WTC11 (cell line): Measurements from ENCODE around the gene OPRM1. TPM values are rescaled to one million over a fixed set of nuclear protein-coding genes. Genes with fewer than 3 reads are reported as not detected.
"Not testable (repeated sequence)": the region's sequence is repeated elsewhere in the genome, so short reads cannot be mapped to it uniquely, and the experiment has no call there.

Experiments
- ATAC-seq: fragments of 200-7000 bp; cut with Tn5 transposase; 2 replicates; pipeline ENCODE4 v1.10.0; 2021; ENCODE audit warnings: mild to moderate bottlenecking, moderate library complexity
- CTCF ChIA-PET: fragments of 300-600 bp; sonication (Branson Sonifier 250); formaldehyde crosslinking; loops from one replicate; lab custom pipeline; 2021; ENCODE audit warnings: antibody characterized with exemption; lab: Charles Lee
- POLR2A ChIA-PET: fragments of 350-600 bp; sonication (Branson Sonifier 250); formaldehyde crosslinking; loops from one replicate; lab custom pipeline; 2021; ENCODE audit warnings: antibody characterized with exemption; lab: Charles Lee
- DNase-seq: peaks from one replicate; pipeline ENCODE4 v3.0.0; 2021; ENCODE audit warnings: low spot score
- H3K27ac Mint-ChIP-seq: 2 replicates; pipeline ENCODE4 v1.8.0; 2021; ENCODE audit warnings: mixed read lengths
- H3K27me3 Mint-ChIP-seq: 2 replicates; pipeline ENCODE4 v1.8.0; 2021; ENCODE audit warnings: low read depth, mild to moderate bottlenecking, moderate library complexity, mixed read lengths
- H3K36me3 Mint-ChIP-seq: 2 replicates; pipeline ENCODE4 v1.8.0; 2021; ENCODE audit warnings: mixed read lengths
- H3K4me1 Mint-ChIP-seq: 2 replicates; pipeline ENCODE4 v1.8.0; 2022; ENCODE audit warnings: mixed read lengths
- H3K4me3 Mint-ChIP-seq: 2 replicates; pipeline ENCODE4 v1.8.0; 2021; ENCODE audit warnings: mild to moderate bottlenecking, moderate library complexity, mixed read lengths
- H3K9me3 Mint-ChIP-seq: 2 replicates; pipeline ENCODE4 v1.8.0; 2021; ENCODE audit warnings: mixed read lengths
- AR ChIP-seq: fragments of 250-450 bp; sonication (Bioruptor Pico); IDR thresholded peaks from 2 replicates; pipeline ENCODE4 v1.9.0; 2021; ENCODE audit warnings: mild to moderate bottlenecking
- ATF6 ChIP-seq: sonication (generic); formaldehyde crosslinking; IDR thresholded peaks from 2 replicates; pipeline ENCODE4 v1.8.1; 2023; ENCODE audit warnings: mild to moderate bottlenecking, missing genetic modification reagents
- ELF4 ChIP-seq: sonication (generic); formaldehyde crosslinking; IDR thresholded peaks from 2 replicates; pipeline ENCODE4 v1.8.1; 2022; ENCODE audit warnings: low read depth, mild to moderate bottlenecking, moderate library complexity, missing genetic modification reagents
- EMX1 ChIP-seq: fragments of 250-450 bp; sonication (Bioruptor Pico); IDR thresholded peaks from 2 replicates; pipeline ENCODE4 v1.8.0; 2021; ENCODE audit warnings: mild to moderate bottlenecking
- ESRRA ChIP-seq: sonication (generic); formaldehyde crosslinking; IDR thresholded peaks from 2 replicates; pipeline ENCODE4 v1.8.1; 2022; ENCODE audit warnings: mild to moderate bottlenecking, missing genetic modification reagents, borderline replicate concordance
- FOXK1 ChIP-seq: sonication (generic); formaldehyde crosslinking; IDR thresholded peaks from 2 replicates; pipeline ENCODE4 v1.8.0; 2022; ENCODE audit warnings: mild to moderate bottlenecking, moderate library complexity, missing genetic modification reagents
- FOXP1 ChIP-seq: sonication (generic); formaldehyde crosslinking; IDR thresholded peaks from 2 replicates; pipeline ENCODE4 v1.8.0; 2022; ENCODE audit warnings: missing genetic modification reagents, mild to moderate bottlenecking, moderate library complexity, borderline replicate concordance
- GRHL2 ChIP-seq: fragments of 250-450 bp; sonication (Bioruptor Pico); IDR thresholded peaks from 2 replicates; pipeline ENCODE4 v1.8.0; 2022; ENCODE audit warnings: mild to moderate bottlenecking, moderate library complexity; ENCODE audit not compliant: insufficient replicate concordance, severe bottlenecking
- NR2C2 ChIP-seq: sonication (generic); formaldehyde crosslinking; IDR thresholded peaks from 2 replicates; pipeline ENCODE4 v1.8.0; 2022; ENCODE audit warnings: mild to moderate bottlenecking, missing genetic modification reagents
- PRDM15 ChIP-seq: sonication (generic); formaldehyde crosslinking; IDR thresholded peaks from 2 replicates; pipeline ENCODE4 v1.8.0; 2022; ENCODE audit warnings: missing genetic modification reagents
- RORB ChIP-seq: fragments of 250-450 bp; sonication (Bioruptor Pico); IDR thresholded peaks from 2 replicates; pipeline ENCODE4 v1.9.0; 2021; ENCODE audit warnings: mild to moderate bottlenecking
- SOX15 ChIP-seq: fragments of 250-450 bp; sonication (Bioruptor Pico); IDR thresholded peaks from 2 replicates; pipeline ENCODE4 v1.9.0; 2021; ENCODE audit warnings: mild to moderate bottlenecking
- TCF7 ChIP-seq: sonication (generic); formaldehyde crosslinking; IDR thresholded peaks from 2 replicates; pipeline ENCODE4 v1.8.0; 2022; ENCODE audit warnings: mild to moderate bottlenecking, low read depth, missing genetic modification reagents, moderate library complexity
- USF2 ChIP-seq: sonication (generic); formaldehyde crosslinking; IDR thresholded peaks from 2 replicates; pipeline ENCODE4 v1.8.1; 2023; ENCODE audit warnings: mild to moderate bottlenecking, missing genetic modification reagents, moderate library complexity
- ZNF138 ChIP-seq: sonication (generic); formaldehyde crosslinking; conservative IDR thresholded peaks from 2 replicates; pipeline ENCODE4 v1.8.1; 2022; ENCODE audit warnings: mild to moderate bottlenecking, moderate library complexity, missing genetic modification reagents
- ZNF232 ChIP-seq: sonication (generic); formaldehyde crosslinking; IDR thresholded peaks from 2 replicates; pipeline ENCODE4 v1.8.0; 2022; ENCODE audit warnings: mild to moderate bottlenecking, missing genetic modification reagents
- ZNF281 ChIP-seq: sonication (generic); formaldehyde crosslinking; IDR thresholded peaks from 2 replicates; pipeline ENCODE4 v1.8.0; 2023; ENCODE audit warnings: mild to moderate bottlenecking, missing genetic modification reagents
- ZNF423 ChIP-seq: fragments of 250-450 bp; sonication (Bioruptor Pico); IDR thresholded peaks from 2 replicates; pipeline ENCODE4 v2.1.2; 2022; ENCODE audit warnings: mild to moderate bottlenecking, moderate library complexity
- ZNF425 ChIP-seq: fragments of 250-450 bp; sonication (Bioruptor Pico); conservative IDR thresholded peaks from 2 replicates; pipeline ENCODE4 v1.9.0; 2021; ENCODE audit warnings: mild to moderate bottlenecking
- total RNA-seq: library from RNA; stranded (reverse); gene quantifications from 3 replicates; pipeline ENCODE4 v1.2.3, GENCODE V29; 2021

OPRM1 gene
- total RNA-seq, 1 experiment from 2014 or later: not detected

- H3K36me3 Mint-ChIP-seq, ATAC-seq, H3K27me3 Mint-ChIP-seq, H3K4me1 Mint-ChIP-seq, CTCF ChIA-PET, H3K27ac Mint-ChIP-seq, POLR2A ChIA-PET, DNase-seq, H3K4me3 Mint-ChIP-seq, H3K9me3 Mint-ChIP-seq: not testable (repeated sequence)
Observed at GRCh38 chr6:154201688-154202087, 162.6 kb downstream of the OPRM1 start.

GRCh38 chr6:154202339-154202738 lies 163.3 kb downstream of the OPRM1 start:
- no peak for ATAC-seq
- TF ChIP-seq USF2 (CRISPR knock-in tag) (no peak), ZNF423 (no peak), RORB (CRISPR knock-in tag) (no peak), NR2C2 (CRISPR knock-in tag) (no peak), FOXK1 (CRISPR knock-in tag) (no peak), ELF4 (no peak), ZNF138 (CRISPR knock-in tag) (no peak), TCF7 (CRISPR knock-in tag) (no peak), FOXP1 (CRISPR knock-in tag) (no peak), GRHL2 (CRISPR knock-in tag) (no peak), SOX15 (CRISPR knock-in tag) (no peak), PRDM15 (no peak), ESRRA (CRISPR knock-in tag) (no peak)
- DNase-seq: no peak
- H3K4me1 Mint-ChIP-seq: no peaks in the 10 kb centered on the region
- no peaks in the 10 kb centered on the region; the same call in 1 of the 2 replicates for H3K9me3 Mint-ChIP-seq
- ChIA-PET CTCF (no interaction called here), POLR2A (no interaction called here)
- no peak overlapping the region for H3K27ac Mint-ChIP-seq
- no peak overlapping the region for H3K4me3 Mint-ChIP-seq
- H3K36me3 Mint-ChIP-seq: no peaks in the 10 kb centered on the region
- no peaks in the 10 kb centered on the region for H3K27me3 Mint-ChIP-seq

GRCh38 chr6:154202958-154203357 lies 163.9 kb downstream of the OPRM1 start:
- Mint-ChIP-seq H3K36me3 (no peaks in the 10 kb centered on the region), H3K4me3 (no peak overlapping the region), H3K27me3 (no peaks in the 10 kb centered on the region), H3K27ac (no peak overlapping the region), H3K9me3 (no peaks in the 10 kb centered on the region; the same call in 1 of the 2 replicates), H3K4me1 (no peaks in the 10 kb centered on the region)
- POLR2A ChIA-PET: no interaction called here
- CTCF ChIA-PET: no interaction called here
- ATAC-seq (no peak), DNase-seq (no peak)
- TF ChIP-seq ZNF281 (CRISPR knock-in tag): no peak
- TF ChIP-seq ZNF425 (CRISPR knock-in tag): no peak
- no peak for TF ChIP-seq ZNF232 (CRISPR knock-in tag)
- TF ChIP-seq ATF6 (CRISPR knock-in tag): no peak
- TF ChIP-seq AR (CRISPR knock-in tag): no peak
- TF ChIP-seq EMX1 (CRISPR knock-in tag): no peak
